ENCODE results near the gene MRPL33.
"Not testable (repeated sequence)": the region's sequence is repeated elsewhere in the genome, so short reads cannot be mapped to it uniquely, and the experiment has no call there.

MRPL33 gene

DNA sequence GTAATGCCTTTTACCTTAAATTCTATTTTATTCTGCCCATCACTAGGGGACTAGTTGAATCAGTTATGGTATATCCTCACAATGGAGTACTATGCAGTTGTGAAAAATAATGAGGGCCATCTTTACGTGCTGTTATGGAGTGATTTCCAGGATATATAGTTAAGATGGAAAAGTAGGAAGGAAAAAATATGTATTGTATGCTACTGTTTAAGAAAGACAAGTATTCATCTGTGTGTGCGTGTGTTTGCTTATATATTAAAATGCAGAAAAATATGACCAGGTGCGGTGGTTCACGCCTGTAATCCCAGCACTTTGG is 32.5 kb upstream of the MRPL33 start:
- in situ Hi-C loops (cut with MboI; ENCODE audit: low sequenced_read_pairs) = no loop called here

- in situ Hi-C loops (cut with MboI; ENCODE audit: low sequenced_read_pairs) = no loop called here
Observed at GRCh38 chr2:27741673-27742072, 29.8 kb upstream of the MRPL33 start.

DNA sequence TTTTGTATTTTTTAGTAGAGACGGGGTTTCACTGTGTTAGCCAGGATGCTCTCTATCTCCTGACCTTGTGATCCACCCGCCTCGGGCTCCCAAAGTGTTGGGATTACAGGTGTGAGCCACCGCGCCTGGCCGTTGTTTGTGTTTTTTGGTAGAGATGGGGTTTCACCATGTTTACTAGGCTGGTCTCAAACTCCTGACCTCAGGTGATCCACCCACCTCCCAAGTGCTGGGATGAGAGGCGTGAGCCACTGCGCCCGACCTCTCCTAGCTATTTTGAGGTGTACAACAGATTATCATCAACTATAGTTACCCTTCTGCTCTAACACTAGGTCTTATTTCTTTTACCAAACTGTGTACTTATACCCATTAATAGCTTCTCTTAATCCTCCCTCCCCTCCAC is 28.9 kb upstream of the MRPL33 start:
- in situ Hi-C loops (cut with MboI; ENCODE audit: low sequenced_read_pairs) = no loop called here

DNA sequence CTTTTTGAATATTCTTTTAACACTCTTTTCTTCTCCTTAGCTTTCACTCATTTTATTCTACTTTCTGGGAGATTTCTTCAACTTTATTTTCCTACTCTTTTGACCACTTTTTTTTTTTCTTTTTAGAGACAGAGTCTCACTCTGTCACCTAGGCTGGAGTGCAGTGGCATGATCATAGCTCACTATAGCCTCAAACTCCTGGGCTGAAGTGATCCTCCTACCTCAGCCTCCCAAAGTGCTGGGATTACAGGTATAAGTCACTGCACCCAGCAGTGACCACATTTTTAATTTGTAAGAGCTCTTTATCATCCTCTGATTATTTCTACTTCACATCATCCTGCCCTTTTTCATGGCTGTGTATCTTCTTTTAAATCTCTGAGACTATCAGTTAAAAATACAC is 26.0 kb upstream of the MRPL33 start:
- in situ Hi-C loops (cut with MboI; ENCODE audit: low sequenced_read_pairs) = not testable (repeated sequence)

DNA sequence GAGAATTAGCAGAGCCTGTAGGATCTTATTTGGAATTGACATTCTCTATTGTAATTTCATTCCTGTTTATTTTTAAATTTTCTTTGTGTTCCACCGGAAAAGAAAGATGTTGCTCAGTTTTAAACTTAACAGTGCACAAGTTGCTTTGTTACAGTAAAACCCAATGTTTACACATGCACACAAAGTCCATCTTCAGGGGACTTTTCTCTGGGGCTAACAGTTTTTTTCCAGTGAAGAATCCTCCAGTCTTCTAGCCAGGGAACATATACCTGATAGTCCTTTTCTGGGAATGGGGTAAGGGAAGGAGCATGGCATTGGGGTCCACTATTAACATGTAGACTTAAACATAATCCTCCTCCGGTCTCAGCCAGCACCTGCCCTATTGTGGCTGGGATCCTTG is 25.2 kb upstream of the MRPL33 start:
- in situ Hi-C loops (cut with MboI; ENCODE audit: low sequenced_read_pairs) = no loop called here

GRCh38 chr2:27747827-27748352 is 23.6 kb upstream of the MRPL33 start:
- in situ Hi-C loops (cut with MboI; ENCODE audit: low sequenced_read_pairs) = no loop called here

- in situ Hi-C loops (cut with MboI; ENCODE audit: low sequenced_read_pairs) = not testable (repeated sequence)
Observed at GRCh38 chr2:27748803-27749554, 22.5 kb upstream of the MRPL33 start.

DNA sequence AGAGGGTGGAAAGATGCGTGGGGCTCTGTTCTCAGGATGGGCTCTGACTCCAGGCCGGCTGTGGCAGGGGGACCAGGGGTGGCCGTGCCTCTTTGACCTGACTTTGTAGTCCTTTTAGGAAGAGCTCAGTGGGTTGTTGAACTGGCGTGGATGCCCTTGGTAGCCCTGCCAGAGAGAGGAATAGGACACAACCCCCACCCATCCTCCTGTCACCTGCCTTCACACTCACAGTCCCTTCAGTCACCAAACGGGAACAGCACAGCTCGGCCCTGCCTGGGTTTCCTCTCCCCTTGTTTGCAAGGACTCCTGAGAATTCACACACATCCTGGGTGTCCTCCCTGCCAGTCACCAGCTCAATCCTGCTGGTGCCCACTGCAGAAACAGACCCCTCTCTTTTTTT is 20.1 kb upstream of the MRPL33 start:
- in situ Hi-C loops (cut with MboI; ENCODE audit: low sequenced_read_pairs) = no loop called here

DNA sequence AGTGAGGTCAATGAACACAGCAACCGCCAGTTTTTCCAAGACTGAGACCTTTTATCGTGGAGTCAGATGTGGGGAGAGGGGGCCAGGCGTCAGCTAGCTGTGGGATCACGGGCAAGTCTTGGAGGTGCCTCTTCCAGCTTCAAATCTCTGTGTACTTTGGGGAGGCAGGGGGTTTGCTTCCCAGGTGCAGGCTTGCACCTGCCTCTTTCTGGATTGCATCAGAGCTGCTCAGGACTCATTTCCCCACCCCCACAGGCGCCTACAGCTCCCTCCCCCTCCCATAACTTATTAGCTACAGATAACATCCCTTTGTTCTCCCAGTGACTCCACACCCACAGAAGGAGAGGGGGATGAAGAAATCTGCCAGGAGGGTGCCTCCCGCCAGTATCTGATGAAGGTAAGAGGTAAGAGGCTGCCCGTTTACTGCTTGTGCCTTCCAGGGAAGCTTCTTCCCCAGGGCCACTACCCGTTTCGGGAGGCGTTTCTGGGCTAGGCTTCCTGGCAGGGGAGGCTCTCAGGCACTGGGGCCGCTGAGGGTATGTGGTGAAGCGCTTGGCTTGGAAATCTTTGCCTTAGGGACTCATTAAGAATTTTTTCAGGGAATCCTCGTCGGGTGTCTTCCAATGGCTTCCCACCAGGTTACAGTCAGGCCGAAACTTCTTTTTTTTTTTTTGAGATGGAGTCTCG is 18.8 kb upstream of the MRPL33 start:
- in situ Hi-C loops (cut with MboI; ENCODE audit: low sequenced_read_pairs) = no loop called here

DNA sequence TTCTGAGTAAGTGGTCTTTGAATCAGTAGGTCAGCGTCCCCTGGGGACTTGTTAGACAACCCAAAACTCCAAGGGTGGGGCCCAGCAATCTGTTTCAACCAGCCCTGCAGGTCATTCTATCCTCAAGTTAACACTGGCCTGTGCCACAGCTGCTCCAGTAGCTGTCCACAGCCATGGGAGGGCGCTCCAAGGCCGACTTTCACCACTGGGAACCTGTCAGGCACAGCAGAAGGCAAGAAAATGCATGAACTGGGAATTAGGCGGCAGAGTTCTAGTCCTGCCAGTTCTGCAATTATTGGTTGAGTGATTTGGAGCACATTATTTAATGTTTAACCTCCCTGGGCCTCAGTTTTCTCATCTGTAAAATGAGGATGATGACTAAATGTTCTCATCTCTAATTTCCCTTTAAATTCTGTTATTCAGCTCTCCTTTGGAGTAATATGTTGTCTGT is 17.4 kb upstream of the MRPL33 start:
- in situ Hi-C loops (cut with MboI; ENCODE audit: low sequenced_read_pairs) = no loop called here

DNA sequence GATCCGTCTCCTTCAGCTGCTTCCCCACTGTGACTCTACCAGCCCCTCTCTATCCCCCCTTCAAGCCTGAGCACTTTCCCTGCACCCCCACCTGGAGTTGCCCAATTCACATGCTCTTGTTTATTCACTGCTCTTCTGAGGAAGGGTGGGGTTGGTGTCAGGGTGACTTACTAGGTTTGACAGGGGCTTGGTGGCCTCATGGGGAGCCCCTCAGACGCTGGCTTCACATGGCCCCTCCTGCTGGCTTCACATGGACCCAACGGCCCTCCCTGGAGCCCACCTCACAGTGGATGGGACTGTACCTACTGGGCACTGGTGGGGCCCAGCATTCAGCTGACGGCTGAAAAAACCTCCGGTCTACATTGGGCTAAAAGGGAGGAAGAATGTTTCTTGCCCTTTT is 16.7 kb upstream of the MRPL33 start:
- in situ Hi-C loops (cut with MboI; ENCODE audit: low sequenced_read_pairs) = no loop called here

DNA sequence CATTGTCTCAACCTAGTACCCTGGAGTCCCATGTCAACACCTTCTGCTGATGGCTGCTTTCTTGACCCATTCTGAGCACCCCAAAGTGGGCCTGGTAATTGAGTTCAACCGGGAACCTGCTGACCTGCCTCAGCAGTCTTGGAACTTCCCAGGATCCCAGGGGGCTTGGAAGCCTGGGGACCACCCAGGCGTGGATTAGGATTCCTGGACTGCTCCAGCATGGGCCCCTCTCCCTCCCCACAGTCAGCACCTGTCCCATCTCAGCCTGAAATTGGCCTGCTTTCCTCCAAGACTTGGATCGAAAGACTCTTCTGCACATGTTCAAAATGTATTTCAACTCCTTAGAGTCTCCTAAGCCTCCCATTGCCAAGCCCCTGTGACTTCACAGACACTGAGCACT is 15.4 kb upstream of the MRPL33 start:
- in situ Hi-C loops (cut with MboI; ENCODE audit: low sequenced_read_pairs) = no loop called here

GRCh38 chr2:27756544-27757498 is 14.7 kb upstream of the MRPL33 start:
- in situ Hi-C loops (cut with MboI; ENCODE audit: low sequenced_read_pairs) = no loop called here

- in situ Hi-C loops (cut with MboI; ENCODE audit: low sequenced_read_pairs) = no loop called here
Observed at GRCh38 chr2:27762951-27763906, 8.3 kb upstream of the MRPL33 start.

DNA sequence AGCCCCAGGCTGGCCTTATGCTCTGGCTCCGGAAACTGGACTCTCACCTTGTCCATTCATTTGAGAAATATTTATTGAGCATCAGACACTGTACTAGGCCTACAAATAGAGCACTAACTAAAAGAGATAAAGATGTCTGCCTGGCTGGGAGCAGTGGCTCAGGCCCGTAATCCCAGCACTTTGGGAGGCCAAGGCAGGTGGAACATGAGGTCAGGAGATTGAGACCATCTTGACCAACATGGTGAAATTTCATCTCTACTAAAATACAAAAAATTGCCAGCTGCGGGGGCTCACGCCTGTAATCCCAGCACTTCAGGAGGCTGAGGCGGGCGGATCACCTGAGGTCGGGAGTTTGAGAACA is 7.6 kb upstream of the MRPL33 start:
- in situ Hi-C loops (cut with MboI; ENCODE audit: low sequenced_read_pairs) = no loop called here

DNA sequence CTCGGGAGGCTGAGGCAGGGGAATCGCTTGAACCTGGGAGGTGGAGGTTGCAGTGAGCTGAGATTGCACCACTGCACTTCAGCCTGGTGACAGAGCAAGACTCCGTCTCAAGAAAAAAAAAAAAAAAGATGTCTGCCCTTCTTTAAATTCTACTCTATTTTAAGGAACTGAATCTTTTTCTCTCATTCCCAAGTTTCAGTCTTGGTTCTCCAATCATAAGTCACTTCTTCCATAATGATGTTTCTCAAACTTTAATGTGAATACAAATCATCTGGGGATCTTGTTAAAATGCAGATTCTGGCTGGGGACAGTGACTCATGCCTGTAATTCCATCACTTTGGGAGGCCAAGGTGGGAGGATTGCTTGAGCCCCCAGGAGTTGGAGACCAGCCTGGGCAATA is 7.0 kb upstream of the MRPL33 start:
- in situ Hi-C loops (cut with MboI; ENCODE audit: low sequenced_read_pairs) = not testable (repeated sequence)

GRCh38 chr2:27765621-27766286 is 5.8 kb upstream of the MRPL33 start:
- in situ Hi-C loops (cut with MboI; ENCODE audit: low sequenced_read_pairs) = no loop called here

DNA sequence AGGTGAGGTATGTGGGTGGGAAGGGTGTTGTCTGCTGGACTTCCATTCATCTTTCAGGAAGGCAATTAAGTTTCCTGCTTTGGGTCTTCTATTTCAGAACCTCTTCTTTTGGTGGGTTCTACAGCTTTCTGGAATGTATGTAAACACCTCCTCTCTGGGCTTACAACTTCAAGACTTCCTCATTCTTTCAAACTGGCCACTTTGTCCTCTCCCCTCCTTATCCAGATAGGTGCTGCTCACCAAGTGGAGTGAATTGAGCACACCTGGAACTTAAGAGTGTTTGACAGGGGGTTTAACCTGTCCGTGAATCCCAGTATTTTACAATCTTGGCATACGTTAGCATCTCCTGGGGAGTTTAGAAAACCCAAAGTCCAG is 5.2 kb upstream of the MRPL33 start:
- in situ Hi-C loops (cut with MboI; ENCODE audit: low sequenced_read_pairs) = no loop called here

DNA sequence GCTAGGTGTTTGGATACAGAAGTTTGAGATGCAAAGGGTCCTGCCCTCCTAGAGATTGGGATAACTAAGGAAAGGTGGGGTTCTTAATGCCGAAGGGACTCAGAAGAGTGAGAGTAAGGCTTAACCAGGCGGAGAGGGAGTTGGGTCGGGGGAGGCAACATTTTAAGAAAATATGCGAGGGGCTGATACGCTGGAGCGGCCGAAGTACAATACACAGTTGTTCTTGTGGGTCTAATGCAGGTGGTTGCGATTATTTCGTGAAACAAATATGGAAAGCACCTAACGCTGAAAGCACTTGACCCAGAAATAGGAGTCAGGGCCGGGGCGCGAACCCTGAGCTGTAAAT is 344 bp upstream of the MRPL33 start:
- in situ Hi-C loops (cut with MboI; ENCODE audit: low sequenced_read_pairs) = no loop called here

- in situ Hi-C loops (cut with MboI; ENCODE audit: low sequenced_read_pairs) = no loop called here
Observed at GRCh38 chr2:27772804-27773203, 1.3 kb downstream of the MRPL33 start.
